CD1c-positive myeloid dendritic cell (primary cell): ENCODE data around the gene WDR38.

ENCODE experiments used
- DNase-seq: peaks from one replicate; pipeline ENCODE4 v3.0.0-alpha.2; 2016; ENCODE audit errors: extremely low spot score

Gene WDR38

DNA sequence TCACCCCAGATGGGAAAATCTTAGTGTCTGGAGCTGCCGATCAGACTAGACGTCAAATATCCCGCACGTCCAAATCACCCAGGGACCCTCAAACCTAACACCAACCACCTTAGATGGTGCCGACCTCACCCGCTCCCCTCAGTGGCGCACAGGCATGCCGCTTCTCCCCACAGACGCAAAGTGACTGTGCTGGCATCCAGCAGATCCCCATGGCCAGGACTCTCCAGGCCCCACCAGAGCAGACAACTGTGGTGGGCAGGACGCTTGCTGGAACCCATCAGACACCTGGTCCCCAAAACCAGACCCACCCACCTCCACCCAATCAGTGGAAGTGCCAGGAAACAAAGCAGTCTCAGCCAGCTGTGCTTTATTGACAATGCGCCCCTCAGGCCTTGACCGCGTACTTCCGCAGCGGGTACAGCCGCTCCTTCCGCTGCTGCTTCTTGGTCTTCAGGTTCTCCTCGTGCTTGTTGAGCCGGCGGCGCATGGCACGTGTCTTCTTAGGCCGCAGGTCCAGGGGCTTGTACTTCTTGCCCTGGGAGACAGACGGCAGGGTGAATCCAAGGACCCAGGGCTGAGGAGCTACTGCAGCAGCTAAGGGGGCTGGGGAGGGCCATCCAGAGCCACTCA lies 4.4 kb downstream of the WDR38 start:
- DNase-seq = no peak

DNA sequence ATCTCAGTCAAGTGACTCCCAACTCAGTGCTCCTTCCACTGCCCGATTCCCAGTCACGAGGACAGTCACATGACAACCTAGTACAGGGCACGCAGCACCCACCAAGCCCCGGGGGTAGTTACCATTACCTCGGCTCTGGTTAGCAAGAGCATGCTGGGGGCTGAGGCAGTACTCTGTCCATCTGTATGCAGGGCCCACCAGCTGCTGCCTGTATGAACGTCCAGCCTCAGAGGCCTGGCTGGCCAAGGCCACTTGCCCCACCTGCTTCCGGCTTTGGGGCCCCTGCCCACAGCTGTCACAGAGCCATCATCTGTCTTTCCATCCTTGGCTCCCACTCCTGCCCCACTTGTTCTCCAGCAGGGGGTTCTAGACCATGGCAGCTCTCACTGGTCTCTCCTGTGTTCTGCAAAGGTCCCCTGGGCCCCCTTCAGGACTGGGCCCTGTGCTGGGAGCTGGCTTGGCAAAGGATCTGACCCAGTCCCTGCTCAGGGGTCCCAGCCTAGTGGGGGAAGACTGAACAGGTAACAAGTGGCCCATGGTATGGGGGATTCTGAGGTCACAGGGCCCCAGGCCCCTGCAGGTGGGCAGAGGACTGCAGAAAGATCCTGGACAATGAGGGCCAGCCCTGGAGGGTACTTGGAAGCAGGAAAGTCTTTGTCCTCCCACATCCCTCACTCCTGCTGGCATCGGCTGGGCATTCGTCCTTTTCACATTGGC lies 5.2 kb downstream of the WDR38 start:
- DNase-seq = no peak

DNA sequence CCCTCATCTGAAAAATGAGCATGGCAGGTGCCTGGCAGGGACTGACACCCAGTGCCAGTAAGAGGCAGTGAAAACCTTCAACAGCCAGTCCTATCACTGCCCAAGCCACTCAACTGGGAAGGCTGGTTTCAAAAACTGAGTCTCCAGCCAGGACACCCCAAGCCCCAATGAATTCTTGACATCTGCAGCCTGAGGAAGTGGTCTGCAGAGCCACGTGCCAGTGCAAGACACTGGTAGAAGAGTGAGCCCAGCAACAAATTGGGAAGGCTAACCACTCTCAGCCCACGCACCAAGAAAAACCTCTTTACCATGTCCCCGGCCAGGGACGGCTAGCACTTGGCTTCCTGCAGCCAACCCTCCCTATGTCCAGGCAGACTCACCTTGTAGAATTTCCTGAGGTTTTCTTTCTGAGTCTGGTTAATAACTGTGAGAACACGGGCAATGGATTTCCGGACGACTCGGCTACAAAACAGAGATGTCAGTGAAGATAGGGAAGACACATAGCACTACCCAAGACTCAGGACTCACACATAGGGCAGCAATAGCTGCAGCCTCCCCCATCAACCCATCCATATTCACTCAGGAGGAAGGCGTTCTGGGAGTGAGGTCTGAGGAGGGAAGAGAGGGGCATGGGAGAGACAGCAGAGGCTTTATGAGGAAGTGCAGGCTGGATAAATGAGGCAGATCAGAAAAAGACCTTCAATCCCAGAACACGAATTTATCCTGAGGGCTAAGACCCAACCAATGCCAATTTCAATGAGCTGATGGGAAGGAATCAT lies 6.7 kb downstream of the WDR38 start:
- peak; percentile 6 for DNase-seq

DNA sequence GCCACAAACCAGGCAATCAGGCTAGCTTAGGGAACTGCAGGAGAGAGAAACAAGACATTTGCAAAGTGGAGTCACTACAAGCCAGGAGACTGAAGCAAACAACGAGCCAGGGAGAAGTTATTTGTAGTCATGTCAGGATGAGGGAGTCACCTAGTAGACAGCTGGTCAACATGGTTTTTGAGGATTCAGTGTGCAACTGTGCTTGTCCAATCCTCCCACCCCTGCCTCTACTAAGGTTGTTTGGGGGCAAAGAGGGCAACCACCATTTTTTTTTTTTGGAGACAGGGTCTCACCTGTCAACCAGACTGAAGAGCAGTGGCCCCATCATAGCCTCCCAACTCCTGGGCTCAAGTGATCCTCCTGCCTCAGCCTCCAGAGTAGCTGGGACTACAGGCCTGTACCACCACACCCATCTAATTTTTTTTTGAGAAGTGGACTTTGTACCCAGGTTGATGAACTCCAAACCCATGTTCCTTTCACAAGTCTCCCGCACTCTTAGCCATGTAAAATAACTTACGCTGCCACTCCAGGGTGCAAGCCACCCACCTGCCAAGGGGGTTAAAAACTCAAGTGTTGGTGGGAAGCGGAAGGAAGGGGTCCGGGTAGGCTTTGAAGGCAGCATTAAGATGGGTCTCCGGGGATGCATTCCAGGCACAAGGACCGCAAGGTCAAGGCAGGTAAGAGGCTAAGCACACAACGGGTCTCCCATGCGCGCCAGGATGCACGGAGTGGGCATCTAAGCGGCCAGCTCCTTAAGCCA lies 7.5 kb downstream of the WDR38 start:
- DNase-seq = no peak

DNA sequence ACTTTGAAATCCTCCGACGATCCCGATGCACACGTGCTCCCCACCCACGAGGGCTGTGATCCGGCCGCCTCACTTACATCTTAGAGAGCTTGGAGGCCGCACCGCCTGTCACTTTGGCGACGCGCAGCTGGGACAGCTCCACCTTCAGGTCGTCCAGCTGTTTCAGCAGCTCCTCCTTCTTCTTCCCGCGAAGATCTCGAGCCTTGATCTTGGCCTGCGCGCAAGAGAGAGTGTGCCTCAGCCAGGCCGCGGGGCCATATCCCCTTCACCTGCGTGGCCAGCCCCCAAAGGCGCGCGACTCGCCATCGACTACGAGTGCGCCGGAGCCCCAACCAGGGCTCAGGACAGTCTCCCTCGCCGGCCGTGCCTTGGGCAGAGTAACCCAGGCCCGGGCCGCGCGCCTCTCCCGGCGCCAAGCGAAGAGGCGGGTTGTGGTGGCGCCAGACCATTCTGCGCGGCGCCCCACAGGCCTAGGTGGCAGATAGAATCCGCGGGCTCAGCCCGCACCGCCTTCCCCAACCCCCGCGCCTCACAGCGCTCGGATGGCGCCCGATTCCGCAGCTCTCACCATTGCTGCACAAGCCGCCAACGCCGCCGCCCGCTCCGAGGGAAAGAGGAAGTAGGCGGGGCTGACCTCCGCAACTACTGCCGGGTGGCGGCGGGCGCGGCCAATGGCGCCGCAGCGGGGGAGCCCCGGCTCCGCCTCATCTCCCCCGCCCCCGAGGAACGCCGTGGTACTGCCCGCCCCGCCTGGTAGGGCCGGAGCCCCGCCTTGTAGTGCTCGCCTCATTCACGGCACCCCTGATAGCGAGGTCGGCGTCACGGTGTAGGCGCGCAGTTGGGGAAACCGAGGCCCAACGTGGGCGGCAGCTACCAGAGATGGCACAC lies 8.3 kb downstream of the WDR38 start, which contains the start of the genes ARPC5L and RPL35:
ARPC5L (plus strand) TSS at position 789 of the 888 bp plus-strand sequence. CDS start 7,161 bp downstream, outside the sequence.
RPL35 (minus strand) TSS at position 616 of the 888 bp plus-strand sequence; CDS start at position 571, 45 bp downstream.
- DNase-seq = peak; percentile 98

DNA sequence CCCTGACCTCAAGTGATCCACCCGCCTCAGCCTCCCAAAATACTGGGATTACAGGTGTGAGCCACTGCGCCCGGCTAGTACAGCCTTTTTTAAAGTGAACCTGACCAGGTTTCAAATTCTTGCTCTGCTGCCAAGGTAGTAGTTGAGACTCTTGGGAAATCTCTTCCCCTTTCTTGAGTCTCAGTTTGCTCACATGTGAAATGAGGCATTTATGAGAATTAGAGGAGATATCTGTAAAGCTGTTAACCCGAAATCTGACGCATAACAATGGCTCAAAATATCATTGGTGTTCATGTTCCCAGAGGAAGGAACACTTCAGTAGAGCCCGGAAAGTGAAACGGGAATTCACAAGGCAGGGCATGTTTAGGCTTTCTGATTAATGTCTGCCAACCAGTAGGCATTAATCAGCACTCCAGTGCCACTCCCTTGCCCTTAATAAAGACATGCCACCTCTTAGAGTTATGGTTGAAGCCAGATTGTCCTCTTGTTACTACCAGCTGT lies 10.2 kb downstream of the WDR38 start:
- peak; percentile 49 for DNase-seq

DNA sequence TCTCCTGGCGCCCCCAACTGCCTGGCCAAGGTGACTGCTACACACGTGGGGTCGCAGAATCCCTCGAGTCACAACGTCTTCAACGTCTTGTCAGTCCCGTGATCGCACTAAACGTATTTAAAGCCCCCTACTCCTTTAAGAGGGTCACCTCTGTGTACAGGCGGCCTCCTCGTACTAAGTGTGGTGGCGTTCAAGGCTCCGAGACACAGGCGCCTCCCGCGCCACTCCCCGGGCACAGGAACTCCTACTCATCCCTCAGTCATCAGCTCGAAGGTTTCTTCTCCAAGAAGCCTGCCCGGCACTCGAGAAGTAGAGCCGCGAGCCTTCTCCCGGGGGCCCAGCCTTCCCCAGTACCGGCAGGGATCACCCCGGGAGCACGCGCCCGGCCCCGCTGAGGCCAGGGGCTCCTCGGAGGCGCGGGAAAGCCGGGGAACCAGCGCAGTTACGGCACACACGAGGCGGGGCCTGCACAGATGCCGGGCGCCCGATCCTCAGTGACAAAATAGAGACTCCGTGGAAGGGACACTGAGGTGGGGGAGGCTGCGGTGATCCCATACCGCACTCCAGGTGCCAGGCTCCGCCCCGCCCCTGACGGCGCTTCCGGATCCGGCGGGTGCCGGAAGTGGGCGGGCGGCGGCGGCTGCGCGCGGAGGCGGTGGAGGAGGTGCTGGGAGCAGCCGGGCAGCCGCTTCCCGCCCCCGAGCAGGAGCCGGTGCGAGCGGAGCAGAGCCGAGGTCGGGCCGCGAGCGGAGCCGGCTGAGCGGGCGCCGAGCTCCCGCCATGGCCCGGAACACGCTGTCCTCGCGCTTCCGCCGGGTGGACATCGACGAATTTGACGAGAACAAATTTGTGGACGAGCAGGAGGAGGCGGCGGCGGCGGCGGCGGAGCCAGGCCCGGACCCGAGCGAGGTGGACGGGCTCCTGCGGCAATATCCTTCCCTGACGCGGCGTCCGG lies 15.5 kb downstream of the WDR38 start:
- peak; percentile 95 for DNase-seq

DNA sequence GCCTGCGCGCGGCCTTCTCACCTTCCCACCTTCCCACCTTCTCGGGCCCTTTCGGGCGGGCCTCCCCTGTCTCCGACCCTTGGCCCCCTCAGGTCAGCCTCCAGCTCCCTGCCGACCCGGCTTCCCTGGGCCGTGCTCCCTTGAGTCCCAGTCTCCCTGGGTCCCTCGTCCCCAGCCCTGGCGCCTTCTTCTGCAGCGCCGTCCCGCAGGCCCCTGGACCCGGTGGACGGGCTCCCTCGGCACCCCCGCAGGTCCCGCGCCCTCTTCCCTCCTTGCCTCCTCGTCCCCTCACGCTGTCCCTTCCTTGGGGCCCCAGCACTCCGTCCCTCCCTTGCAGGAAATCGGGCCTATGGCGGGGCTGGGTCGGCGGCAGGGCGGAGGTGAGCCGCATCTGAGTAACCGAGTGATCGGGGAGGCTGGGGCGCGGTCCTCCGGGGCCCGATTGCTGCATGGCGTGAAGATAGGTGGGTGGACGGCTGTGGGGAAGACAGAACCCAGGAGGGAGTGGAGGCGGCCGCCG lies 16.3 kb downstream of the WDR38 start:
- DNase-seq = peak; percentile 33

DNA sequence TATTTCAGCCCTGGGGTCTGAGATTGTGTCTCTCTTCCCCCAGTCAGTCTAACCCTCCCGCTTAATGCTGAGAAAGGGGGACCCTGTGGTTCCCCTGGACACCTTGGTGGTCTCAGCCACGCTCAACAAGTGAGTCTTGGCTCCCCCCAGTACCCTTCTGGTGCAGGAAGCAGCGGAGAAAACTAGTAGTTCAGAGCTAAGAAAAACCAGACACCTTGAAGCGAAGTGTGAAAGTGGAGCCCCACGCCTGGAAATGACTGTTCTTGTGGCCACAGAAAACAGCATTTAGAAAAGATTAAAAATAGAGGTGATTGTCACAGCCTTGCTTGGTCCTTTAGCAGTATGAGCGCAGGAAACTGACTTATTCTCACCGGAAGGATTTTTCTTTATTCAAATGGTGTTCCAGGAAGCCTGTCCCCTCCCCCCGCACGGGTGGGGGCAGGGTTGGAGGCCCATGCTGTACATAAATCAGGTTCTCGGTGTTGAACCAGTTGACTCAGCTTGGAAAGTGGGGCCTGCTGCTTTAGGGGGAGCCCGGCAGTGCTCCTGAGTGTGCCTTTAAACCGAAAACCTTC lies 16.8 kb downstream of the WDR38 start:
- DNase-seq = peak; percentile 50

DNA sequence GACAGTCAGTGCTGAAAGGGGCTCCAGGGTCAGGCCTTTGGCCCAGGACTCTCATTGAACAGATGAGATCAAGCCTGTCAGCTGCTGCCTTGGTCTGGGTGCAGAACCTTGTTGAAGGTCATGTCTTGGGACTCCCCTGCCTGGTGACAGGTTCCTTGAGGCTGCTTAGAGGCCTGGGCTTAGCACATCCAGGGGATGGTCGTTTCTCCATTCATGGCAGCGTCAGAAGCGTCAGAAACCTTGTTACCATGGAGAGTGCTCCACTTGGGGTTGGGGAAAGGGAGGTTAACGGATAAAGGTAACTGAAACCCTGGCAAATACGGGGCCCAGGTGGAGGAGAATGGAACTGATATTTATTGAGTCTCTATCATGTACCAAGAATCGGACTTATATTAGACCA lies 17.5 kb downstream of the WDR38 start:
- no peak for DNase-seq

DNA sequence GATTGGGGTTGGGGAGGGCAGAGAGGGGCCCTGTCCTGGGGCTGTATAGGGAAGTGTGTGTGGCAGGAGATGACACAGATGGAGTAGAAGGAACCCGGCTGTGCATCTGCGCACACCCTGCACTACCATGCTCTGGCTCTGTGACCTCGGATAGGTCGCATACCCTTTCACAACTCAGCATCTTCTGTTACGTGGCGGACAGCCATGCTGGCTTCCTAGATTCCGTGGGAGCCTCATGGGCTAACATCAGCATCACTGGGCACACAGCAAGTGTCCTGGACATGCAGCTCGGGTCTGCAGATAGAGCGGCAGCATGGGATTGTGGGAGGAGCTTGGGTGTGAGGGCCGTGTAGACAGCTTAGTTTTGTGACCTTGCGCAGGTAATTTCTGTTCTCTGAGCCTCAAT lies 17.9 kb downstream of the WDR38 start:
- DNase-seq = peak; percentile 7

DNA sequence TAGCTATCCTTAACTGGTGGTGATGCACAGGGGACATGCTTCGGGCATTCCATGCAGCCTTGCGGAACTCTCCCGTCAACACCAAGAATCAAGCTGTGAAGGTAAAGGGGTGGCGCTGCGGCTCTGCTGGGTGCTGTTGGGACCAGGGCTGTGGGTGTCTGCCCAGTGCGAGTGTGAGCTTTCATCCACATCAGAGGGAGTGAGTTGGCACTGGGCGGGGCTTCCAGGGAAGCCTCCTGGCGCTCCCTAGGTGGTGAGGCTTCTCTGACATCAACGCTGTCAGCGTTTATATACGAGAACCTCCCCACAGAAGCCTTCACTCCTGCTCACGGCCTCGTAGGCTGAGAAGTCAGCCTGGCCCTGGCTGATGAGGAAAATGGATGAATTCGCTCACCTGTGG lies 20.4 kb downstream of the WDR38 start:
- no peak for DNase-seq

DNA sequence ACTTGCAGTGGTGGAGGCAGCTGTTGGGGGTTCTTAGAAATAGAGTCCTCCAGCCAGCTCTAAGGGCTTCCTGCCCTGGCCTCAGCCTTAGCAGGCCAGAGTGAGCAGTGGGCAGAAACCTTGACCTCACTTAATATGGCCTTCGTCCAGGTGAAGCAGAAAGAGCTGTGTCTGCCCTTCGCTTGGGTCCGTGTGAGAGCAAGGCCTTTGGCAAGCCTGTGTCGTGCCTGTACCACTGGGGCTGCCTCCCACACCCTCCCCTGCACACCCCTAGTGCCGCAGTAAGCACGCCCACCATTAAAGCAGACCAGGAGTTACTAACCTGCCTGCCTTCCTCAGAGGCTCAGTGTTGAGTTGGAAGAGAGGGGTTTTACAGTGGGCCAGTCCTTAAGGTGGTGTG lies 22.2 kb downstream of the WDR38 start:
- no peak for DNase-seq

DNA sequence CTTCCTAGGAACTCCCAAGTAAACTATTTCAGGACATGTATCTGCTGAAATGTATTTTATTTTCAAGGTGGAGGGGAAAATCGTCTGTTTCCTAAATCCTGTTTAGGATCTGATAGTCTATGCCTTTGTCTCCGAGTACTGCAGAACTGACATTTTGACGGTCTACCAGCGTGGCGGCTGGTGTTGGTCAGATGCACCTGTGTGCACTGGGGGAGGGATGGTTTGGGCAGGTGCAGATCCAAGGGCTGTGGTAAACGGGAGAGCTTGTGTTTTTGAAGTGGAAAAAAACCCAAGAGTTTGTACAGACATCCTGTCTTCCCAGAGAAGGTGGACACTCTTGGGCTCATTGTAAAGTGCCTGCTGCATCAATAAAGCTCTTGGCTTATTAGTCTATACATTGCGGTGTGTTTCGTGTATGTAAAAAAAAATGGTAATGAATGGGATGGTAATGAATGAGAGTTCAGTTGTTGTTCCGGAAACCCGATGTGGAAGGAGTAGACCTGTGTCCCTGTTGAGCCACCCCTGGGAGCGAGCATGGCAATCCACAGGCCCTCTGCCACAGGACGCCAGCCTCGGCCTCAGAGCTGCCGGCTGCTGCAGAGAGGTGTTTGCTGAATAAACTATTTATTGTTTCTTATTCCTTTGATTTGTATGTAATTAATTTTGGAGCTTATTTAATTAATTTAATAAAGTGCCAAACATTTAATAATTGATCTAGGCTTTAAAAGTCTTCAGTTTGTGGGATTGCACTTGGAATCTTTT lies 23.9 kb downstream of the WDR38 start:
- no peak for DNase-seq

DNA sequence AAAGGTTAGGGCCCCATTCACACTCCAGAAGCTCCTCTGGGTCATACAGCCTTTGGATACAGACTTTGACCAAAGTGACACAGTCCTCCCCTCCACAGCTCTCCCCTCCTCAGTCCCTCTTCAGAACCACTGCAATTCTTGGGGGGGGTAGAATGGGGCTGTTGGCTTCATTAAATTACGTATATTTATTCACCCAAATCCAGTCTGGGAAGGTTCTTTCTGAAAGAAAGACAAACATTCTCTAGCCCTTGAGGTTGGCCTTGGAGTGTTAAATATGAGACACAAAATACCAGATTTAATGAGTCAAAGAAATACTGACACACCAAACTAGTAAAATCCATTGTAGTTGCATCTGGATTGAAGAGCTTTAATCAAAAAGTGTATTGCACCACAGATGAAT lies 24.8 kb downstream of the WDR38 start:
- DNase-seq = no peak

DNA sequence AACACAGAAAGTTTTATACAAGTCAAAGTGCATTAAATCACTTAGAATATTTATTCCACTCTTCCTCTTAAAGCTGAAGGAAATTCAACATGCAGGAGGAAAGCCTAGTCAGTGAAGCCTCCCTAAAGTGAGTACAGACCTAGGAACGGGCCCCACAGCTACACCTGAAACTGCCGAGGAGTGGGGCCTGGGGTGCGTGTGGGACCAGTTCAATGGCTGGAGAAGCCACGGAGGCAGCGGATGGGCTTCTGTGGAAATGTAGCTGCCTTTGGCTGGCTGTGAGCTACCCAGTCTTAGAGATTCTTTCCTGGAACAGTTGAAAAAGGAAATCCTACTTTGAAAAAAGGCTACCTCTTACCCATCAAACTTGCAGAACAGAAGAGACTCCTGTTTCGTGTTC lies 25.3 kb downstream of the WDR38 start:
- DNase-seq = no peak

DNA sequence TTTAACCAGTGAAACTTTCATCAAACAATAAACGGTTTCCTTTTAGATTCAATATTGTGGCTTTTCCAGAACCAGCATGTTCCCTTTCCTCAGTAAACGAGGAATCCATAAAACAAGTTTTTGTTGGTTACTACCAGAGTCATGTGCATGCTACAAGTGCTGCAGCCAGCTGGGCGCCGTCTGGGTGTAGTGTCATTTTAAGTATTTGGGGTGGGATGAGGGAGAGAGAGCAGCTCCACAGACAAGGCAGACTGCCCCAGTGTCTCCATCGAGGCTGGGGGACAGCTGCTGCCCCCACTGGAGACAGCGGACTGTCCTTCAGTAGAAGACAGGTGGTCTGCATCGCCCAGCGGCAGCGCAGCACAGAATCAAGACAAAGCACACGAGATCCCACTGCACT lies 26.0 kb downstream of the WDR38 start:
- no peak for DNase-seq

DNA sequence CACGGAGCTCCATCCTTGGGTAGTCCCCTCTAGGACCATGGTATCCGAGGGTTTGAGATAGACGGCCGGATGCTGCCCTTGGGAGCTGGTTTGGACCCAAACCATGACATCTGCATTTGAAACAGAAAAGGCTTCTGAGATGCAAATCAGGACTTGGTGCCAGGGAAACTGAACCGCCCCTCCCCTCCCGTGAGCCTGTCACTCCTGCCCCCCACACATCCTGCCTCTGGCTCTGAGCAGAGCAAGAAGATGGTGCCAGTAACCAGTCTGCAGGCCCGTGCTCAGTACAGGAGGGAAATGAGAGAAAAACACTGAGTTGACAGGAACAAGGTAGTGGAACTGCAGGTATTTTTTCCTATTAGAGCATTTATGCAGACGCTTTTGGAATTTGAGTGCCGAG lies 27.2 kb downstream of the WDR38 start:
- DNase-seq = no peak
